Measurements from ENCODE around the gene COA1. TPM values are rescaled to one million over a fixed set of nuclear protein-coding genes. Genes with fewer than 3 reads are reported as not detected.

COA1 gene
- total RNA-seq, 1 experiment from 2014 or later, result 65.5 TPM

DNA sequence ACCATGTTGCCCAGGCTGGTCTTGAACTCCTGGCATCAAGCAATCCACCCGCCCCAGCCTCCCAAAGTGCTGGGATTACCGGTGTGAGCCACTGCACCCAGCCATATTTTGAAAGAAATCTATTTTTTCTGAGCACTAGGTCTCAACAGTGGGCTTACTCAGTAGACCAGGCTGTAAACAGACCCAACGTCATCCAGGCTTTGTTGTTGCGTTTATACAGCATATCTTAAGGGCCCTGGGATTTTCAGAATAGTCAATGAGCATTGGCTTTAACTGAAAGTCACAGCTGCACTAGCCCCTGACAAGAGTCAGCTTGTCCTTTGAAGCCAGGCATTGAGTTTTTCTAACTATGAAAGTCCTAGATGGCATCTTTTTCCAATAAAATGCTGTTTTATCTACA, 96.6 kb downstream of the COA1 start:
- peaks cover 5% of the 10 kb centered on the region; the same call in 1 of the 2 replicates for H3K36me3 ChIP-seq (ENCODE audit: control insufficient read depth, insufficient read depth, low read length)
- no TSS peak for BruUV-seq (replicated peaks)
- no peak overlapping the region for H3K27ac ChIP-seq (ENCODE audit: low read length)
- intact Hi-C loops (cut with micrococcal nuclease; ENCODE audit: unreplicated experiment), result no loop called here
- H3K4me3 ChIP-seq (ENCODE audit: low read depth in 2 of 2, low read length in 2 of 2), result no peak overlapping the region
- no peaks in the 10 kb centered on the region for H3K27me3 ChIP-seq (ENCODE audit: control insufficient read depth, insufficient read depth, low read length)
- ATAC-seq, result no peak
- POLR2A ChIA-PET, result no interaction called here
- H3K9me3 ChIP-seq (ENCODE audit: control insufficient read depth, insufficient read depth, low read depth, low read length), result no peaks in the 10 kb centered on the region
- in situ Hi-C loops (cut with HindIII; ENCODE audit: low pct_unique_long_range_greater_than_20kb, low sequenced_read_pairs), result no loop called here
- CTCF ChIA-PET, result no interaction called here
- peaks cover 3% of the 10 kb centered on the region; the same call in 1 of the 2 replicates for H3K4me1 ChIP-seq (ENCODE audit: control insufficient read depth, insufficient read depth, low read length)
- TF ChIP-seq TCF7L2 (IDR thresholded peaks at IDR 0.05; ENCODE audit: low read depth, low read length) (no peak), POLR2AphosphoS5 (IDR thresholded peaks at IDR 0.05; ENCODE audit: low read depth, low read length) (no peak), SIN3A (IDR thresholded peaks at IDR 0.05; ENCODE audit: borderline replicate concordance, insufficient read depth, low read depth, low read length) (no peak)
- TF ChIP-seq, protein P1, sequence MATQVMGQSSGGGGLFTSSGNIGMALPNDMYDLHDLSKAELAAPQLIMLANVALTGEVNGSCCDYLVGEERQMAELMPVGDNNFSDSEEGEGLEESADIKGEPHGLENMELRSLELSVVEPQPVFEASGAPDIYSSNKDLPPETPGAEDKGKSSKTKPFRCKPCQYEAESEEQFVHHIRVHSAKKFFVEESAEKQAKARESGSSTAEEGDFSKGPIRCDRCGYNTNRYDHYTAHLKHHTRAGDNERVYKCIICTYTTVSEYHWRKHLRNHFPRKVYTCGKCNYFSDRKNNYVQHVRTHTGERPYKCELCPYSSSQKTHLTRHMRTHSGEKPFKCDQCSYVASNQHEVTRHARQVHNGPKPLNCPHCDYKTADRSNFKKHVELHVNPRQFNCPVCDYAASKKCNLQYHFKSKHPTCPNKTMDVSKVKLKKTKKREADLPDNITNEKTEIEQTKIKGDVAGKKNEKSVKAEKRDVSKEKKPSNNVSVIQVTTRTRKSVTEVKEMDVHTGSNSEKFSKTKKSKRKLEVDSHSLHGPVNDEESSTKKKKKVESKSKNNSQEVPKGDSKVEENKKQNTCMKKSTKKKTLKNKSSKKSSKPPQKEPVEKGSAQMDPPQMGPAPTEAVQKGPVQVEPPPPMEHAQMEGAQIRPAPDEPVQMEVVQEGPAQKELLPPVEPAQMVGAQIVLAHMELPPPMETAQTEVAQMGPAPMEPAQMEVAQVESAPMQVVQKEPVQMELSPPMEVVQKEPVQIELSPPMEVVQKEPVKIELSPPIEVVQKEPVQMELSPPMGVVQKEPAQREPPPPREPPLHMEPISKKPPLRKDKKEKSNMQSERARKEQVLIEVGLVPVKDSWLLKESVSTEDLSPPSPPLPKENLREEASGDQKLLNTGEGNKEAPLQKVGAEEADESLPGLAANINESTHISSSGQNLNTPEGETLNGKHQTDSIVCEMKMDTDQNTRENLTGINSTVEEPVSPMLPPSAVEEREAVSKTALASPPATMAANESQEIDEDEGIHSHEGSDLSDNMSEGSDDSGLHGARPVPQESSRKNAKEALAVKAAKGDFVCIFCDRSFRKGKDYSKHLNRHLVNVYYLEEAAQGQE (IDR thresholded peaks at IDR 0.05; ENCODE audit: insufficient read depth in 1 of 2, low read depth in 2 of 2, low read length in 1 of 2), result no peak
- TF ChIP-seq, protein P2, sequence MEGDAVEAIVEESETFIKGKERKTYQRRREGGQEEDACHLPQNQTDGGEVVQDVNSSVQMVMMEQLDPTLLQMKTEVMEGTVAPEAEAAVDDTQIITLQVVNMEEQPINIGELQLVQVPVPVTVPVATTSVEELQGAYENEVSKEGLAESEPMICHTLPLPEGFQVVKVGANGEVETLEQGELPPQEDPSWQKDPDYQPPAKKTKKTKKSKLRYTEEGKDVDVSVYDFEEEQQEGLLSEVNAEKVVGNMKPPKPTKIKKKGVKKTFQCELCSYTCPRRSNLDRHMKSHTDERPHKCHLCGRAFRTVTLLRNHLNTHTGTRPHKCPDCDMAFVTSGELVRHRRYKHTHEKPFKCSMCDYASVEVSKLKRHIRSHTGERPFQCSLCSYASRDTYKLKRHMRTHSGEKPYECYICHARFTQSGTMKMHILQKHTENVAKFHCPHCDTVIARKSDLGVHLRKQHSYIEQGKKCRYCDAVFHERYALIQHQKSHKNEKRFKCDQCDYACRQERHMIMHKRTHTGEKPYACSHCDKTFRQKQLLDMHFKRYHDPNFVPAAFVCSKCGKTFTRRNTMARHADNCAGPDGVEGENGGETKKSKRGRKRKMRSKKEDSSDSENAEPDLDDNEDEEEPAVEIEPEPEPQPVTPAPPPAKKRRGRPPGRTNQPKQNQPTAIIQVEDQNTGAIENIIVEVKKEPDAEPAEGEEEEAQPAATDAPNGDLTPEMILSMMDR (IDR thresholded peaks at IDR 0.05), result no peak
- DNase-seq (ENCODE audit: low read depth, low spot score), result no peak

- Histone ChIP-seq H3K9me3 (ENCODE audit: control insufficient read depth, insufficient read depth, low read depth, low read length) (no peaks in the 10 kb centered on the region), H3K4me3 (ENCODE audit: low read depth in 2 of 2, low read length in 2 of 2) (no peak overlapping the region), H3K27ac (ENCODE audit: low read length) (no peak overlapping the region), H3K36me3 (ENCODE audit: control insufficient read depth, insufficient read depth, low read length) (peaks cover 5% of the 10 kb centered on the region; the same call in 1 of the 2 replicates), H3K4me1 (ENCODE audit: control insufficient read depth, insufficient read depth, low read length) (peaks cover 3% of the 10 kb centered on the region; the same call in 1 of the 2 replicates), H3K27me3 (ENCODE audit: control insufficient read depth, insufficient read depth, low read length) (no peaks in the 10 kb centered on the region)
- ATAC-seq (no peak), DNase-seq (ENCODE audit: low read depth, low spot score) (no peak)
- POLR2A ChIA-PET, result no interaction called here
- intact Hi-C loops (cut with micrococcal nuclease; ENCODE audit: unreplicated experiment), result no loop called here
- TF ChIP-seq, protein P2 (IDR thresholded peaks at IDR 0.05), result no peak
- TF ChIP-seq, protein P1 (IDR thresholded peaks at IDR 0.05; ENCODE audit: insufficient read depth in 1 of 2, low read depth in 2 of 2, low read length in 1 of 2), result no peak
- TF ChIP-seq POLR2AphosphoS5 (IDR thresholded peaks at IDR 0.05; ENCODE audit: low read depth, low read length) (no peak), TCF7L2 (IDR thresholded peaks at IDR 0.05; ENCODE audit: low read depth, low read length) (no peak), SIN3A (IDR thresholded peaks at IDR 0.05; ENCODE audit: borderline replicate concordance, insufficient read depth, low read depth, low read length) (no peak)
- in situ Hi-C loops (cut with HindIII; ENCODE audit: low pct_unique_long_range_greater_than_20kb, low sequenced_read_pairs), result no loop called here
- CTCF ChIA-PET, result no interaction called here
- no TSS peak for BruUV-seq (replicated peaks)
Observed at GRCh38 chr7:43631559-43631958, 97.8 kb downstream of the COA1 start.
